ENCODE measurements around the gene ULK1.

ULK1 gene

DNA sequence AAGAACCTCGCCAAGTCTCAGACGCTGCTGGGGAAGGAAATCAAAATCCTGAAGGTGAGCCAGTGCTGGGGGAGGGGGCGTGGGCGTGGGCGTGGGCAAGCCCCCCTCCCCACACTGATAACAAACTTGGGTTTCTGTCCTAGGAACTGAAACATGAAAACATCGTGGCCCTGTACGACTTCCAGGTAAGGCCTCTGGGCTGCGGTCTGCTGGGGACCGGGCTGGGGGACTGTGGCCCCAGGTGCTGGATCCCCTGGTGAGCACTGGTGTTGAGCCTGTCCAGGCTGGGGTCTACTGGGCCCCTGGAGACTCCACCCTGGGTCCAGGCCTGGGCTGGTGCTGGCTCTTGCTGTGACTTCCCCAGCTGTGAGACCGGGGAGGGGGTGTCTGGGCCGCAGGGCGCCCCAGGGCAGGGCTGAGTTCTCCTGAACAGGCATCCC is 1.2 kb downstream of the ULK1 start:
- Histone ChIP-seq H3K27me3 (replicated peaks; ENCODE audit: control insufficient read depth, insufficient read depth, low read length) (no peaks in the 10 kb centered on the region), H3K9me3 (ENCODE audit: control insufficient read depth, low read length) (no peaks in the 10 kb centered on the region), H3K36me3 (ENCODE audit: control insufficient read depth, insufficient read depth, low read length, severe bottlenecking) (no peaks in the 10 kb centered on the region), H3K9ac (ENCODE audit: low read length) (peak overlapping the region; percentile 92), H3K4me3 (ENCODE audit: low read length) (peak overlapping the region; percentile 85), H3K4me1 (ENCODE audit: control insufficient read depth, insufficient read depth, low read length) (peaks cover 14% of the 10 kb centered on the region)
- no peak for DNase-seq (ENCODE audit: low read depth)

DNA sequence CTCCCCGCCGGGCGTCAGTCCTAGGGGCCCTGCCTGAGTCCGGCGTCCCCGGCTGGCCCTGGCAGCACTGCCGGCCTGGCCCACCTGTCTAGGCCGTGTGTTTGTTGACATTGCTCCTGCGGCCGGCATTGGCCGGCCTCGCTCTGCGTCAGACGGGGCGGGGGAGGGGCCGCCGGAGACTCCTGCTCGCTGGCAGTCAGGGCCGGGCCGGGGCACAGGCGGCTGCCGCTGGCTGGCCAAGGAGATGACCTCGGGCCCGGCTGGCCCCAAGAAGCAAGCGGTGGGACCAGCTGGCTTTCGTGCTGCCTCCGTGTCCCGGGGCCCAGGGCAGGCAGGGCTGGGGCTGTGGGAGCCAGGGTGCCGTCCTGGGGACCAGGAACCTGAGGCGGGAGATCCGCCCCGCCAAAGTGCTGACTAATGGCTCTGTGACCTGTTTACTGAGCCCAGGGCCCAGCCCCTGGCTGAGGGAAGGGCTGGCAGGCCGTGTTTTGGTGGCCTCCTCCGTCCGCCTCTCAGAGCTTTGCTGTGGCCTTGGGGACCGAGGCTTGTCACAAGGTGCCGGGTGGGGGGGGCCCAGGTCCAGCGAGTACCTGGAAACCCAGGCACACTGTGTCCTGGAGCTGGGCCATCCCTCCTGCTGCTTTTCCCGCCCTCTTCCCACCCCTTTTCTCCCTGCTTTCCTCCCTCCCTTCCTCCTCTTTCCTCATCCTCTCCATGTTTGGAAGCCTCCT is 1.8 kb downstream of the ULK1 start:
- peak; percentile 91 for DNase-seq (ENCODE audit: low read depth)
- Histone ChIP-seq H3K4me1 (ENCODE audit: control insufficient read depth, insufficient read depth, low read length) (peaks cover 14% of the 10 kb centered on the region), H3K9ac (ENCODE audit: low read length) (peak overlapping the region; percentile 92), H3K9me3 (ENCODE audit: control insufficient read depth, low read length) (no peaks in the 10 kb centered on the region), H3K27me3 (replicated peaks; ENCODE audit: control insufficient read depth, insufficient read depth, low read length) (no peaks in the 10 kb centered on the region), H3K36me3 (ENCODE audit: control insufficient read depth, insufficient read depth, low read length, severe bottlenecking) (no peaks in the 10 kb centered on the region), H3K4me3 (ENCODE audit: low read length) (peak overlapping the region; percentile 85)

DNA sequence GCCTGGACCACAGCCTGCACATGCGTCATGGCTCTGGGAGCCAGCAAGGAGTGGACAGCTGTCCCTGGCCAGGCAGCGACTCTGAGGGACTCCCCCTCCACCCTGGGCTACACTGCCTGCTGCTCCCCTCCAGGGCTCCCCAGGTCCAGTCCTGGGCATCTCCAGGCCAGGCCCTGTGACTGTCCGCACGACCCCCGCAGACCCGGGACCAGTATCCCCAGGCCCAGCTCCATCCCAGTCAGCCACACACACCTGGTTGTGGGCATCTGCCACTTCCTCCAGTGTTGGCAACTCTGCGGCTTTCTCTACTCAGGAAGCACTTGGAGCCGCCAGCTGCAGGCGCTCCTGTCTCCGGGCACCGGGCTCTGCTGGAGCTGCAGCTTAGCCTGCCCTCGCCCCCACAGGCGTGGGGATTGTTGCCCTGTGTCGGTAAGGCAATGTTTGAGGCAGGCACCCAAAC is 2.4 kb downstream of the ULK1 start:
- H3K36me3 ChIP-seq (ENCODE audit: control insufficient read depth, insufficient read depth, low read length, severe bottlenecking) = no peaks in the 10 kb centered on the region
- H3K9me3 ChIP-seq (ENCODE audit: control insufficient read depth, low read length) = no peaks in the 10 kb centered on the region
- peaks cover 14% of the 10 kb centered on the region for H3K4me1 ChIP-seq (ENCODE audit: control insufficient read depth, insufficient read depth, low read length)
- peak overlapping the region; percentile 57 for H3K9ac ChIP-seq (ENCODE audit: low read length)
- peak; percentile 87 for DNase-seq (ENCODE audit: low read depth)
- no peaks in the 10 kb centered on the region for H3K27me3 ChIP-seq (replicated peaks; ENCODE audit: control insufficient read depth, insufficient read depth, low read length)
- H3K4me3 ChIP-seq (ENCODE audit: low read length) = peak overlapping the region; percentile 85

DNA sequence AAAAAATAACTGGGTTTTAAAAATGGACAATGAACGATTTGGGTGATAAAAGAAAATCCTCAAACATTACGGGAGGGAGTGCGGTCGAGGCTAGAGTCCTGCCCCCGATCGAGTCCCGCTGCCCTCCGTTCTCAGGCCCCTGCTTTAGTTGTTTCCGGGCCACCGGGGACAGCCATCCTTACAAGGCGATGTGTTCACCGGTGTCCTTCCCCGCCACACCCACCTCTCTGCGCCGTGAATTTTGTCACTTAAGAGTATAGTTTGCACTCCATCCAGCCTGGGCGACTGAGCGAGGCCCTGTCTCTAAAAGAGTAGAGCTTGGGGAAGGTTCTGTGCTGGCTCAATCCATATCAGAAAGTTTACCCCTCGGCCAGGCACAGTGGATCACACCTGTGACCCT is 2.9 kb downstream of the ULK1 start:
- no peaks in the 10 kb centered on the region for H3K9me3 ChIP-seq (ENCODE audit: control insufficient read depth, low read length)
- H3K27me3 ChIP-seq (replicated peaks; ENCODE audit: control insufficient read depth, insufficient read depth, low read length) = no peaks in the 10 kb centered on the region
- no peak overlapping the region for H3K9ac ChIP-seq (ENCODE audit: low read length)
- H3K36me3 ChIP-seq (ENCODE audit: control insufficient read depth, insufficient read depth, low read length, severe bottlenecking) = no peaks in the 10 kb centered on the region
- DNase-seq (ENCODE audit: low read depth) = no peak
- H3K4me1 ChIP-seq (ENCODE audit: control insufficient read depth, insufficient read depth, low read length) = peaks cover 14% of the 10 kb centered on the region
- H3K4me3 ChIP-seq (ENCODE audit: low read length) = no peak overlapping the region

DNA sequence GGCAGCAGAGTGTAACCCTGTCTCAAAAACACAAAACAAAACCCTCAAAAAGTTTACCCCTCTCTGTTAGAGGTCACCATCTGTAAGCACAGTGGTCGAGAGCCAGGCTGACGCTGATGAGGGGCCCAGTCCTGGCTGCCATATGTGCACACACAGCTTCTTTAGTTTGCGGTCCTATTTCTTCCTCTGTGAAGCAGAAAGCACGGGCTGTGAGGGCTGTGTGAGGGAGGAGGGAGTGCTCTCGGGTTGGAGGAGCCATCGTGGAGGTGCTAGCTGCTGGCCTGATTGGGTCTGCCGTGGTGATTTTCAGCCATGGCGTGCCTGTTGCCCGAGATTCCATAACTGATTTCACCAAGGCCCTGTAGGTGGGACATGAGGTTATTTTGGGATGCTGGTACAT is 3.5 kb downstream of the ULK1 start:
- Histone ChIP-seq H3K9me3 (ENCODE audit: control insufficient read depth, low read length) (no peaks in the 10 kb centered on the region), H3K9ac (ENCODE audit: low read length) (no peak overlapping the region), H3K4me3 (ENCODE audit: low read length) (no peak overlapping the region), H3K4me1 (ENCODE audit: control insufficient read depth, insufficient read depth, low read length) (peaks cover 14% of the 10 kb centered on the region), H3K27me3 (replicated peaks; ENCODE audit: control insufficient read depth, insufficient read depth, low read length) (no peaks in the 10 kb centered on the region), H3K36me3 (ENCODE audit: control insufficient read depth, insufficient read depth, low read length, severe bottlenecking) (no peaks in the 10 kb centered on the region)
- no peak for DNase-seq (ENCODE audit: low read depth)

DNA sequence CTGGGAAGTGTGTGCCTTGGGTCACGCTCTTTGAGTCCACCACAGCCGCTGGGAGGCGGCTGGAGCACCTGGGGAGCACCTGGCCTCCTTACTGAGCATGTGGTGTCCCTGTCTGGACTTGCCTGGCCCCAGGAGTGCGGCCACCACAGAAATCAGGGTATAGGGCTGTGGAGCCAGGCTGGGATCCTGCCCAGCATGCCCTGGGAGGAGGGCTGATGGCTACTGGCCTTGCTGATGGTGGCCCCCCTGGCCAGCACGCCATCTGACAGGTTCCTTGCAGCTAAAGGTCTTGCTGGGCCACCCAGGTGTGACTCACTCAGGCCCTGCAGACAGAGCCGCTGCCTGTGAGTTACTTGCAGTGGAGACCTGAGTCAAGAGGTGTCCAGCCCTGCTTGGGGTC is 6.0 kb downstream of the ULK1 start:
- H3K27me3 ChIP-seq (replicated peaks; ENCODE audit: control insufficient read depth, insufficient read depth, low read length) = no peaks in the 10 kb centered on the region
- no peak overlapping the region for H3K9ac ChIP-seq (ENCODE audit: low read length)
- peaks cover 12% of the 10 kb centered on the region for H3K4me1 ChIP-seq (ENCODE audit: control insufficient read depth, insufficient read depth, low read length)
- no peaks in the 10 kb centered on the region for H3K9me3 ChIP-seq (ENCODE audit: control insufficient read depth, low read length)
- H3K36me3 ChIP-seq (ENCODE audit: control insufficient read depth, insufficient read depth, low read length, severe bottlenecking) = no peaks in the 10 kb centered on the region
- no peak overlapping the region for H3K4me3 ChIP-seq (ENCODE audit: low read length)
- no peak for DNase-seq (ENCODE audit: low read depth)

DNA sequence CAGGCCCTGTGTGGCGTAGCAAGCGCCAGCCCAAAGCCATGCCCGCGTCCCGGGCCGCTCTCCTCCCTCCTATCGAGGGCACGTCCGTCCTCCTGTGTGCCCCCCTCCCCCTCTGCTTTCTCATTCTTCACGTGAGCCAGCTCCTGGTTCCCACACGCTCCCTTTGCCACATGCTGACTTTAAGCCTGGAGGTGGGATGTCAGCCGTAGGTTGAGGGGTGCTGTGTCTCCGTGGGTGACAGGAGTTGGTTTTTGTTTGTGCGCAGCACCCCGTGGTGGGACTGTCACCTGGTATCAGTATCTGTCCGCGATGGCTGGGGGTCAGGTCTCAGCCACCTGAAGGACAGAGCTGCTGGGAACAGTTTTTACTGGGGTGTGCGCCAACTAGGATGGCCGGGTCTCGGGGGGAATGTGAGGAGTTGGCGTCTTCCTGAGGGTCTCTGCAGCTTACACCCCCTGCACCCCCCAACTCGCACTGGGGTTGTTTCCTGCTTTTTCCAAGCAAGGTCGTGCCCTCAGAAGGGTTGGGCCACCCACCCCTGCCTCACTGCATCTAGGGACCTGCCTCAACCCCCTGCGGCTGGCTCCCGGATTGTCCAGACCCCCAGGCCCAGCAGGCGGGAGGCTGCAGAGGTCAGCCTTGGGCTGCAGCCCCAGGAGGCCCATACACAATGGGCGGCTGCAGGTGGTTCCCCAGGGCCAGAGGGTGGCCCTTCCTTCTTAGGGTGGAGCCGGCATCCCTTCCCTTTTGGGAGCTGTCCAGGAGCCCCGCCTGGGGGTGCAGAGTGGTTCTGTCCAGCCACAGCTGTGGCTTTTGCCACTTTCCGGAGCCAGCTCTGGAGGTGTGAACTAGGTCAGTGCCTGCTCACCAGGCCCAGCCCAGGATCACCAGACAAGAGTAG is 7.3 kb downstream of the ULK1 start:
- no peak overlapping the region for H3K9ac ChIP-seq (ENCODE audit: low read length)
- H3K9me3 ChIP-seq (ENCODE audit: control insufficient read depth, low read length) = no peaks in the 10 kb centered on the region
- H3K4me1 ChIP-seq (ENCODE audit: control insufficient read depth, insufficient read depth, low read length) = peaks cover 5% of the 10 kb centered on the region
- no peak overlapping the region for H3K4me3 ChIP-seq (ENCODE audit: low read length)
- no peak for DNase-seq (ENCODE audit: low read depth)
- no peaks in the 10 kb centered on the region for H3K27me3 ChIP-seq (replicated peaks; ENCODE audit: control insufficient read depth, insufficient read depth, low read length)
- H3K36me3 ChIP-seq (ENCODE audit: control insufficient read depth, insufficient read depth, low read length, severe bottlenecking) = no peaks in the 10 kb centered on the region

DNA sequence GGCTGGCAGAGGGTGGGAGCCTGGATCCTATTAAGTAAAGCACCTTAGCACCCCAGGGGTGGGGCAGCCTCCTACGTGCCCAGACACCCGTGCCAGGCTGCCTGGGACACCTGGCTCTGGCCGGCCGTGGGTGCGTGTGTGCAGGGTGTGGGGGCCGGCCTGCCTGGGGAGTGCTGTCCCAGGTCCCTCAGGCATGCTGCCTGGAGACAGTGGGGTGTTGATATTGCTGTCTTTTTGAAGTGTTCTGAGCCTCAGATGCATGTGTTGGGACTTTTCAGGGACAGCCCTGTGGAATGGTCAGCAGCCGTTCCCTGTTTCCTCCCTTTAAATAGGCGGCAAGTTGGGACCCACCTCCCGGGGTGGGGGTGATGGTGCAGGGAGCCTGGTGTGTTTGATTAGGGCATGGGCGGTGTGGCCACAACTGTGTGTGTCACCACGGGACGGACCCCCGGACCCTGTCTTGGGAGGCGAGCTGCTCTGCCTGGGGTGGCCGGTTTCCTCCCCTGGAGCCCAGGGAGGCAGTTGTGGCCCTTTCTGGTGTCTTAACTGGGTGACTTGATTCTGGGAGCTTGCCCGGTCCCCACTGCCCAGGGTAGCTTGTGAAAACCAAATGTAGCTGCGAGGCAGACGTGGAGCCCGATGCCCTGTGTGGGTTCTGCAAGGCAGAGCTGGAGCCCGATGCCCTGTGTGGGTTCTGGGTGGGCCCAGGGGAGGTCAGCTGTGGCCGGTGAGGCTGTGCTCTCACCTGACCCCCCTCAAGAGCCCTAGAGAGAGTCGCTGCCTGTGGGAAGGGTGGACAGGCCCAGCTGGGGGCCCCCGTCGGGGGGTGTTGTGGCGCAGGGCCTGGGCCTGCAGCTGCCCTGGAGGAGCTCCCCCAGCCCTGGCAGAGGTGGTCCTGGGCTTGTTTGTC is 8.2 kb downstream of the ULK1 start:
- Histone ChIP-seq H3K36me3 (ENCODE audit: control insufficient read depth, insufficient read depth, low read length, severe bottlenecking) (no peaks in the 10 kb centered on the region), H3K9ac (ENCODE audit: low read length) (no peak overlapping the region), H3K9me3 (ENCODE audit: control insufficient read depth, low read length) (no peaks in the 10 kb centered on the region), H3K4me3 (ENCODE audit: low read length) (no peak overlapping the region), H3K27me3 (replicated peaks; ENCODE audit: control insufficient read depth, insufficient read depth, low read length) (no peaks in the 10 kb centered on the region), H3K4me1 (ENCODE audit: control insufficient read depth, insufficient read depth, low read length) (no peaks in the 10 kb centered on the region)
- no peak for DNase-seq (ENCODE audit: low read depth)

DNA sequence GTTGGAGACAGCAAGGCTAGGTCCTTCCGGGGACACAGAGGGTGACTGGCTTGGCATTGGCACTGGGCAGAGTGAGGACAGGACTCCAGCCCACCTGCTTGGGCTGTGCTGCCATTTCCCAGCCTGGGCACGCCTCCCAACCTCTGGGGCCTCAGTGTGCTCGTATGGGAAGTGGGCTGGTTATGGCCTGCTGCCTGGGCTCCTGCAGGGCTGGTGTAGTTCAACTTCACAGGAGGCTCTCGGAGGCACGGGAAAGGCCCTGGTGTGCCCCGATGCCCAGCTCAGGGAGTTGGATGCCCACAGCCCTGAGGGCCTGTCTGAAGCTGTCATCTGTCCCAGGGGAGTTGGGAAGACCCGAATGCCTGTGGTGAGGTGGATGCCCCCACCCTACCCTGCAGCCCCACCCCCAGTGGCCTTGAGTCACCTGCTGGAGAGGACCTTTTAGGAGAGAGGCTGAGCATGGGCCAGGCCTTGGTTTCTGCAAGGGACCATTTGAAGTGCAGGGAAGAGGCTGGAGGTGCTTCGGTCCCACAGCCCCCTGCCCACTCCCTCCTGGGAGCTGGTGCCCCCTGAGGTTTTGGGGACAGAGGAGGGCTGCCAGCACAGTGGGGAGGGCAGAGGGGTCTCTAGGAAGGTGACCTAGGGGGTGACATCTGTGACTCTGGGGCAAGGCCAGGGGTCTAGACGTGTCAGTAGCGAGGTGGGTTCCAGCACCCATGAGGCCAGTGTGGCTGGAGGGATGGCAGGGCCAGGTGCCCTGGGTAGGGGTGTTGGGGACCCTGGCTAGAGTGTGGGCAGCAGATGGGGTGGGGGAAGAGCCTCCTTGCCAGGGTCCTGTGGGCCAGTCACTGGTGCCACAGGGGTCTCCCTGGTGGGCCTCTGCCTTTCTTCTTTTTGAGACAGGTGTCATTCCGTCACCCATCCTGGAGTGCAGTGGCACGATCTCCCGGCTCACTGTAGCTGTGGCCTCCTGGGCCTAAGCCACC is 9.1 kb downstream of the ULK1 start:
- Histone ChIP-seq H3K9ac (ENCODE audit: low read length) (no peak overlapping the region), H3K4me3 (ENCODE audit: low read length) (no peak overlapping the region), H3K4me1 (ENCODE audit: control insufficient read depth, insufficient read depth, low read length) (no peaks in the 10 kb centered on the region), H3K9me3 (ENCODE audit: control insufficient read depth, low read length) (no peaks in the 10 kb centered on the region), H3K27me3 (replicated peaks; ENCODE audit: control insufficient read depth, insufficient read depth, low read length) (no peaks in the 10 kb centered on the region), H3K36me3 (ENCODE audit: control insufficient read depth, insufficient read depth, low read length, severe bottlenecking) (peaks cover under 1% of the 10 kb centered on the region)
- no peak for DNase-seq (ENCODE audit: low read depth)

DNA sequence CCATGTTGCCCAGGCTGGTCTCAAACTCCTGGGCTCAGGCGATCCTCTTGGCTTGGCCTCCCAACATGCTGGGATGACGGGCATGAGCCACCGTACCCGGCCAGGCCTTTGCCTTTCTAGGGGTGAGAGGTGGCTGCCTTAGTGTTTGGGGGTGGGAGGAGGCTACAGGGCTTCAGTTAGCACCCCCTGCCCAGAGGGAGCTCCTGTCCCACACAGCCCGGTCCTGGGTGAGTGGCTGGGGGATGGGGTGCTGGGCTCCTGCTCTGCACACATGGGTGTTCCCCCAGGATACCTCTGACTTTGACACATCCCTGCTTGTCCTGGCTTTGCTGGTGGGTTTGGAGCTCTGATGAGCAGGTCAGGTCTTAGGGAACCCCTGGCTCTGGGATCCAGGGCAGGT is 9.9 kb downstream of the ULK1 start:
- no peak overlapping the region for H3K9ac ChIP-seq (ENCODE audit: low read length)
- no peak for DNase-seq (ENCODE audit: low read depth)
- H3K36me3 ChIP-seq (ENCODE audit: control insufficient read depth, insufficient read depth, low read length, severe bottlenecking) = peaks cover 8% of the 10 kb centered on the region
- no peak overlapping the region for H3K4me3 ChIP-seq (ENCODE audit: low read length)
- no peaks in the 10 kb centered on the region for H3K4me1 ChIP-seq (ENCODE audit: control insufficient read depth, insufficient read depth, low read length)
- no peaks in the 10 kb centered on the region for H3K9me3 ChIP-seq (ENCODE audit: control insufficient read depth, low read length)
- no peaks in the 10 kb centered on the region for H3K27me3 ChIP-seq (replicated peaks; ENCODE audit: control insufficient read depth, insufficient read depth, low read length)

Data from adipocyte (in vitro differentiated cells).